NCI-H1436 treated with DMSO at 0.1 percent for 48 hours (cell line): ENCODE measurements around the gene PDE3B.
"Not testable (repeated sequence)": the region's sequence is repeated elsewhere in the genome, so short reads cannot be mapped to it uniquely, and the experiment has no call there.

Source experiments
- DNase-seq: peaks from one replicate; lab custom pipeline; 2025; lab: John Stamatoyannopoulos, UW

Gene PDE3B

GRCh38 chr11:14641801-14642200, 1.8 kb upstream of the PDE3B start:
- DNase-seq, result no peak

GRCh38 chr11:14642453-14642852, 1.2 kb upstream of the PDE3B start:
- no peak for DNase-seq

GRCh38 chr11:14642873-14643696, 519 bp upstream of the PDE3B start:
- no peak for DNase-seq

DNA sequence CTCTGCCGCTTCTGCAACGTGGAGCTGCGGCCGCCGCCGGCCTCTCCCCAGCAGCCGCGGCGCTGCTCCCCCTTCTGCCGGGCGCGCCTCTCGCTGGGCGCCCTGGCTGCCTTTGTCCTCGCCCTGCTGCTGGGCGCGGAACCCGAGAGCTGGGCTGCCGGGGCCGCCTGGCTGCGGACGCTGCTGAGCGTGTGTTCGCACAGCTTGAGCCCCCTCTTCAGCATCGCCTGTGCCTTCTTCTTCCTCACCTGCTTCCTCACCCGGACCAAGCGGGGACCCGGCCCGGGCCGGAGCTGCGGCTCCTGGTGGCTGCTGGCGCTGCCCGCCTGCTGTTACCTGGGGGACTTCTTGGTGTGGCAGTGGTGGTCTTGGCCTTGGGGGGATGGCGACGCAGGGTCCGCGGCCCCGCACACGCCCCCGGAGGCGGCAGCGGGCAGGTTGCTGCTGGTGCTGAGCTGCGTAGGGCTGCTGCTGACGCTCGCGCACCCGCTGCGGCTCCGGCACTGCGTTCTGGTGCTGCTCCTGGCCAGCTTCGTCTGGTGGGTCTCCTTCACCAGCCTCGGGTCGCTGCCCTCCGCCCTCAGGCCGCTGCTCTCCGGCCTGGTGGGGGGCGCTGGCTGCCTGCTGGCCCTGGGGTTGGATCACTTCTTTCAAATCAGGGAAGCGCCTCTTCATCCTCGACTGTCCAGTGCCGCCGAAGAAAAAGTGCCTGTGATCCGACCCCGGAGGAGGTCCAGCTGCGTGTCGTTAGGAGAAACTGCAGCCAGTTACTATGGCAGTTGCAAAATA, 816 bp downstream of the PDE3B start:
- no peak for DNase-seq

DNA sequence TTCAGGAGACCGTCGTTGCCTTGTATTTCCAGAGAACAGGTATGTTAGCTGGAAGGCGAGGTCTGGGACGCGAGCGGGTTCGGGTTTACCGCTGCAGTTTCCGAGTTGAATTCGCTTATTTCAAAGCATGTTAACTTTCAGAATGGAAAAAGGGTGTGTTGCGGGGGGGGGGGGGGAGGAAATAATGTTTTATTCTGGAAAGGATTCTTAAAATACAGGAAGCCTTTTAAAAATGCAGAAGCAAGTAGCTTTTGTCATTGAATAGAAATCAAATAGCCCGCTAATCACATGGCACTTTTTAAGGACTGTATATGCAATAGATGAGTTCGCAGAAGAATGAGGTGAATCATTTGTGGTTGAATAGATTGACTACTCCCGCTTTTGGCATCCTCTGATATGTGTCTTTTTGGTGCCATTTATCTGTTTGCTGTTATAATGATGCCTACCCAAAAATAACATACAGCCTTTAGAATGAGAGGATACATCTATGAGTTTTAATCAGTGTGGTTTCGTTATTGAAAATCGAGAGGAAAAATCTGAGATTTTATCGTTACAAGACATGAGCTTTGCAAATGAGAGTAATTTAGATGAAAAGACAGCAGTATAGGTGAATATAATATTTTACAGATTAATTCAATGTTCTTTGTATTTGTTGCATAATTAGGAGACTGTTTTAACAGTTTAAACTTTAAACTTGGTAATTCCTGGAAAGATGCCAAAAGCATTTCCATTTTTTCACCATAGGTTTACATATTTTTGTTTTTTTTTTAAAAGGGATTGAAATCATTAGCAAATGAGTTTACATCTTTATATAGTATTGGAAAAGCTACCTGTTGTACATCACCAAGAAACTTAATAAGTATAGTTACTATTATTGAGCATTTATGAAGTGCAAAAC, 1.7 kb downstream of the PDE3B start:
- no peak for DNase-seq

DNA sequence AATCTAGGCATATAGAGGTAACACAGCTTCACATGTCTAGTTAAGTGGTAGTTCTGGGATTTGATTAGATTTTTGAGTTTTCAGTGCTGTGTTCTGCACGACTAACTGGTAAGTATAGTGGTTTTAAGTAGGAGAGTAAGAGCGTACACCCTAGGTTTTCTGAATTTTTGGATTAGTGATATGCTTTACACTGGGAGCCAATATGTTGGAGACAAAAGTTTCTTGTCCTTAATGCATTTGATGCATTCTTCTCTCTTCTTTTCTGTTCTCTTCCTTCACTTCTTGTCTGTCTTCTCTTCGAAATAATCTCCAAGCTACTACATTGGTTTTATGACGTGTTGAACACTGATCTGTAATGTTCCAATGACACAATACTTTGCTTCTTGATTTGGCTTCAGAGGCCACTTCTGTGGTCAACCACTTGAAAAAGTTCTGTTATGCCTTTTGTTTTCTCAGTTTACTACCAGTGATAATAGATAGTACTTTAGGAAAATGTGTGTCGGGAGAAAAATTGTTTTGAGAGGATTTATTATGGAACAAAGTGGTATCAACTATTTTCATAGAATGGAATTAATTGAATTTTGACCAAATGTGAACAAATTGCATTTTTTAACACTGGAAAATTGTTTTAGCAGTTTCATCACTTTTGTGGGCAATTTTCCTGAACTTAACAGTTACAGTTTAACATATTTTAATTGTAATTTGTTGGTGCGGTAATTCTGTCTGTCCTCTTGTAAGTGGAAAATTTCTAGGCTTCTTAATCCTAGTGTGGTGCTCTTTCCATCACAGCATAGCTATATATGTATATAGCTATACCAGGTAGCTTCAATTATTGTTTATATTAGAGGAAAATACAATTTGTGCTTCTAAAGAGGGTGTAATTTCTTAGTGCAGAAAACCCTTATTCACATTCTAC, 2.6 kb downstream of the PDE3B start:
- DNase-seq, result no peak

- DNase-seq, result no peak
Measured at GRCh38 chr11:14650064-14650463, 6.5 kb downstream of the PDE3B start.

GRCh38 chr11:14653090-14653489, 9.5 kb downstream of the PDE3B start:
- no peak for DNase-seq

GRCh38 chr11:14655435-14655834, 11.8 kb downstream of the PDE3B start:
- DNase-seq, result no peak

- DNase-seq, result no peak
Measured at GRCh38 chr11:14656536-14657457, 13.2 kb downstream of the PDE3B start.

GRCh38 chr11:14657841-14658240, 14.2 kb downstream of the PDE3B start:
- no peak for DNase-seq

GRCh38 chr11:14664926-14665325, 21.3 kb downstream of the PDE3B start:
- DNase-seq, result not testable (repeated sequence)

- not testable (repeated sequence) for DNase-seq
Measured at GRCh38 chr11:14667329-14667728, 23.7 kb downstream of the PDE3B start.

DNA sequence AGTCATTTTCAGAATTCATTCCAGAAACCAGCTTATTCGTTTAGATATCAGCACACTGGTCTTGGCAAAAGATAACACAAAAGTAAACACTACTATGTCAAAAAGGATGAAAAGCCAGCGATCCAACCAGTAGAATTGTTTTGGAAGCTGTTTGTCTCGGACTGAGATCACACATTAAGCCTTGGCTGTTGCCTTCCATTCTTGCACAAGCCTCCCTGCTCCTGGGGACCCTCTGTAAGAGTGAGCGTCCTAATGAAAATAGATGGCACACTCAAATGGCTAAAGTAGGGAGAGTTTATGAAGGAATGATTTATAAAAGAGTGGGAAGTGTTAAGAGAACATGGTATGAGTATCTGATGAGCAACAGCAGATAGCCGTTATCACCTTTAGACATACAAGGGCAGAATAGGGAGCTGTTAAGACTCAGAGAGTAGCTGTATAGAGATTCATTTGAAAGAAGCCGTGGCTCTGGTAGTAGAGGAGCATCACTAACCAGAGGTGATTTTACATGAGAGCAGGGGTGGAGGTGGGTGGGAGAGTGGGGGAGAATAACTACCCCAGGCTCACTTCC, 25.2 kb downstream of the PDE3B start:
- DNase-seq, result no peak

- no peak for DNase-seq
Measured at GRCh38 chr11:14669499-14669898, 25.9 kb downstream of the PDE3B start.

DNA sequence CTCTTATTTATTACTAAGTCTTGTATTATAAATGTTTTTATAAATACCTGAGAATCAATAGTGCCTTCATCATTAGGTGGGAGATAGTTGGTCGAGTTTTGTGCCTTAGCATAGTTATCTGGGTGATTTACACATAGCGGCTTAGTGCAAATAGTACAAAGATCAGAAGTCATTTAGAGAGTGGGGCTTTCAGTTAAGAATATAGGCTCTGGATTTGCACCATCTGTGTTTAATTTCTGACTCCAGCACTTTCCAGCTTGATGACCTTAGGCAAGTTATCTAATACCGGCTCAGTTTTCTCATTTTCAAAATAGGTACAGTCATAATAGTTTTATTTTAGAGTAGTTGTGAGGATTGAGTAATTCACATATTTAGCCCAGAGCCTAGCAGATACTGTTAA, 26.4 kb downstream of the PDE3B start:
- DNase-seq, result no peak

DNA sequence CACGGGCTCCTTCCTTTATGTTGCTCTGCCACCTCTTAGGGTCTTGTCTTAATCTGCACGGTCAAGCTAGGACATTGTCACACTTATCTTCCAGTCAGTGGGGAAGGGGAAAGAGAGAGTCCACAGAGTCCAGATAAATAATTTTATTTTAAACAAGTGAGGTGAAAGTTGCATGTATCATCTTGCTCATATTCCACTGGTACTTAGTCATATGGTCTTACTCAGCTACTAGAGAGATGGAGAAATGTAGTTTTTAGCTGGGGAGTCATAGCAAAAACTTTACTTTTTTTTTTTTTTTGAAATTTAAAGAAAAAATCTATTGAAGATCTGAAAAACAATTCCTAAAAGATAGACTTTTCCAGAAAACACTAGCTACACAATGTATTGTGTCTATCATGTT, 29.0 kb downstream of the PDE3B start:
- no peak for DNase-seq

DNA sequence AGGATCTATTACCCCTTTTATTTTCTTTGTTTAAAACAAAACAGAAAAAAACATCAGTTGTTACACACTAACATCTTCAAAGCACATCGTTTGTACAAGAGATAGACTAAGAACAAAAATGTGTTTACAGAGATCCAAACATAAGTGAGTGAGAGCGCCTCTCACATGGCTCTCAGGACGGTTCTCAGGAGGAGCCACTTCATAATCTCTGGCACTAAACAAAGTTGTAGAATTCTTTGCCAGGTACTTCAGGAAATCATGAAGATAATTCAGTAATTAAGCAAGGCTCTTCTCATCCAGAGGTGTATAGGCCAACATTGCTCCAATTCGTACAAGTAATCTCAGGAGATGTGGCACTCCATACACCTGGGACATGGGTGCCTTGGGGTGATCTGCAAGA, 29.8 kb downstream of the PDE3B start:
- no peak for DNase-seq

- DNase-seq, result no peak
Measured at GRCh38 chr11:14673824-14674405, 30.3 kb downstream of the PDE3B start.
